ENCODE measurements around the gene PIEZO2.
"Not testable (repeated sequence)": the region's sequence is repeated elsewhere in the genome, so short reads cannot be mapped to it uniquely, and the experiment has no call there.

Gene PIEZO2

GRCh38 chr18:10953672-10954071, 195.7 kb downstream of the PIEZO2 start:
- no peak for DNase-seq

GRCh38 chr18:10951631-10952544, 197.5 kb downstream of the PIEZO2 start:
- DNase-seq, result no peak

GRCh38 chr18:10950876-10951630, 198.3 kb downstream of the PIEZO2 start:
- no peak for DNase-seq

- DNase-seq, result no peak
These were observed 199.1 kb downstream of the PIEZO2 start for GRCh38 chr18:10950080-10950875.

- DNase-seq, result no peak
These were observed 199.7 kb downstream of the PIEZO2 start for GRCh38 chr18:10949655-10950054.

- DNase-seq, result no peak
These were observed 200.9 kb downstream of the PIEZO2 start for GRCh38 chr18:10948421-10948820.

GRCh38 chr18:10946058-10946457, 203.3 kb downstream of the PIEZO2 start:
- no peak for DNase-seq

- DNase-seq, result no peak
These were observed 206.4 kb downstream of the PIEZO2 start for GRCh38 chr18:10942998-10943397.

GRCh38 chr18:10939822-10940221, 209.5 kb downstream of the PIEZO2 start:
- DNase-seq, result no peak

- no peak for DNase-seq
These were observed 211.4 kb downstream of the PIEZO2 start for GRCh38 chr18:10937743-10938640.

- DNase-seq, result no peak
These were observed 213.0 kb downstream of the PIEZO2 start for GRCh38 chr18:10936176-10937053.

- no peak for DNase-seq
These were observed 213.8 kb downstream of the PIEZO2 start for GRCh38 chr18:10935588-10935987.

GRCh38 chr18:10933648-10934047, 215.7 kb downstream of the PIEZO2 start:
- DNase-seq, result not testable (repeated sequence)

GRCh38 chr18:10930076-10930475, 219.3 kb downstream of the PIEZO2 start:
- no peak for DNase-seq

- no peak for DNase-seq
These were observed 220.5 kb downstream of the PIEZO2 start for GRCh38 chr18:10928772-10929373.

- DNase-seq, result no peak
These were observed 221.2 kb downstream of the PIEZO2 start for GRCh38 chr18:10928011-10928771.

GRCh38 chr18:10927286-10927992, 221.9 kb downstream of the PIEZO2 start:
- DNase-seq, result no peak

GRCh38 chr18:10926621-10927161, 222.7 kb downstream of the PIEZO2 start:
- DNase-seq, result no peak
